ENCODE data around the gene PLA2G6.

- no peak for TF ChIP-seq CTCF (conservative IDR thresholded peaks at IDR 0.05; ENCODE audit: low read depth, low read length)
- TF ChIP-seq EZH2phosphoT487 (IDR thresholded peaks at IDR 0.05; ENCODE audit: borderline replicate concordance, low read length), result no peak
Observed at GRCh38 chr22:38184788-38185187, 3.2 kb upstream of the PLA2G6 start.

Measured in PC-3 (cell line).